NK-92 (cell line): ENCODE data around the gene SLC39A6.
"Not testable (repeated sequence)": the region's sequence is repeated elsewhere in the genome, so short reads cannot be mapped to it uniquely, and the experiment has no call there.

Experiments
- DNase-seq: peaks from one replicate; lab custom pipeline; 2025; ENCODE audit not compliant: unreplicated experiment; lab: John Stamatoyannopoulos, UW

The SLC39A6 gene

DNA sequence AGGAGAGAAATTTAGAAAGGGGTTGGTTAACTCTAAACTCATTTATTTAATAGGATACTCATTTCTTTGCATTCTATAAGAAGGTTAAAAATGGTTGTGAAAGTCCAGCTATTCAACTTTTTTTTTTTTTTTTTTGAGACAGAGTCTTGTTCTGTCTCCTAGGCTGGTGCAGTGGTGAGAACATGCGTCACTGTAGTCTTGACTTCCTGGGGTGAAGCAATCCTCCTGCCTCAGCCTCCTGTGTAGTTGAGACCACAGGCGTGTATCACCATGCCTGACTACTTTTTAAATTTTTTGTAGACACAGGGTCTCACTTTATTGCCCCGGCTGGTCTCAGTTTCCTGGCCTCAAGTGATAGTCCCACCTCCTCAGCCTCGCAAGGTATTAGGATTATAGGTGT lies 12.4 kb upstream of the SLC39A6 start:
- no peak for DNase-seq

GRCh38 chr18:36139245-36139644 lies 10.1 kb upstream of the SLC39A6 start:
- no peak for DNase-seq

- no peak for DNase-seq
Observed at GRCh38 chr18:36135264-36135663, 6.1 kb upstream of the SLC39A6 start.

DNA sequence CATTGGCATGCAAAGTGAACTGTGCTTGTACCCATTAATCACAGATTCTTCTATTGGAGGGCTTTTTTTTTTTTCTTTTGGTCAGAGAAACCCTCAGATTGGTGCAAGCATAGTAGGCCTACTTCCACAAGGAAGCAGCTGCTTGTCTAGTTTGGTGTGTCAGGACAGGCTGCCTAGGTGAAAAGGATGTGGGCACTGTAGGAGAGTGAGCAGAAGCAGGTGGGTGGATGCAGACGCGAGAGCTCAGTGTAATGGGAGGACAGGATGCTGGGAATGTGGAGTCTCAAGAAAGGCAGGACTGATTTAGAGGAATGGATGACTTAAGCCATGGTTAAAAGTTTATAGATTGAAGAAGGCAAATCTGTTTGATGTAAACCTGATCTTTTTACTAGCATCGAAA lies 3.6 kb upstream of the SLC39A6 start:
- no peak for DNase-seq

- no peak for DNase-seq
Observed at GRCh38 chr18:36131692-36132483, 2.7 kb upstream of the SLC39A6 start.

GRCh38 chr18:36130883-36131653 lies 1.9 kb upstream of the SLC39A6 start:
- no peak for DNase-seq

GRCh38 chr18:36130039-36130831 lies 1.1 kb upstream of the SLC39A6 start:
- no peak for DNase-seq

GRCh38 chr18:36128907-36129299 lies 237 bp downstream of the SLC39A6 start:
- no peak for DNase-seq

GRCh38 chr18:36128530-36128870 lies 640 bp downstream of the SLC39A6 start:
- no peak for DNase-seq

GRCh38 chr18:36127836-36128529 lies 1.2 kb downstream of the SLC39A6 start:
- DNase-seq = no peak

DNA sequence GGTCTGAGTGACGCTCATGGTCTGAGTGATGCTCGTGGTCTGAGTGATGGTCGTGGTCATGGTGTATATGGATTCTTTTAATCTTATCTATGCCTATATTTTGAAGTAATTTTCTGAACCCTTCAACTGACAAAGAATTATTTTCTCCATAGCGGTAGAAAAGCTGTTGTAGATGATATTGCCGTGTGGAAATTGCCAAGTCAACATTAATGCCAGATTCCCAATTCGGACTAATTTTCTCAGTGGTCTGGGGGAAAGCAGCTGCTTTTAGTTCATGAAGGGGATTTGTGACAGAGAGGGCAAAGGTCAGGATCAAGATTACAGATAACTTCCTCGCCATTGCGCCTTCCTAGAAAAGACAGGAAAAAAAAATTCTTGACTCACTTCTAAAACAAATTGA lies 2.5 kb downstream of the SLC39A6 start:
- no peak for DNase-seq

- DNase-seq = no peak
Observed at GRCh38 chr18:36124841-36125240, 4.3 kb downstream of the SLC39A6 start.

- no peak for DNase-seq
Observed at GRCh38 chr18:36120297-36120696, 8.8 kb downstream of the SLC39A6 start.

GRCh38 chr18:36116771-36117170 lies 12.4 kb downstream of the SLC39A6 start:
- DNase-seq = not testable (repeated sequence)

DNA sequence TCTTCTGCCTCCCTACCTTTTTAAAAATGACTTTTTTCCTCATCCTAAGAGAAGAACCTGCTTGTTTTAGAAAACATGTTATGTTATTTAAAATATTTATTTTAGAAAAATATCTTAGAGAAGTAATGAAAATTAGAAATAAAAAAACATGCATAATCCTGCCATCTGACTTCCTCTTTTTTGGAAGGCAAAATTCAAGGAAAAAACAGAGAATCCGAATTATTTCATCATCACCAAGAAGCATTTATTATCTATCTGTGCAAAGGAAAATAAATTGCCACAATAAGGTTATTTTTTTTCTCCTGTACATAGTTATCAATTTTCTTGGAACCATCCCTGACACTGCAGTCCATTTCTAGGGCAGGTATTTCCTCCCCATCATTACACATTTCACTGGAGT lies 14.4 kb downstream of the SLC39A6 start:
- DNase-seq = no peak

DNA sequence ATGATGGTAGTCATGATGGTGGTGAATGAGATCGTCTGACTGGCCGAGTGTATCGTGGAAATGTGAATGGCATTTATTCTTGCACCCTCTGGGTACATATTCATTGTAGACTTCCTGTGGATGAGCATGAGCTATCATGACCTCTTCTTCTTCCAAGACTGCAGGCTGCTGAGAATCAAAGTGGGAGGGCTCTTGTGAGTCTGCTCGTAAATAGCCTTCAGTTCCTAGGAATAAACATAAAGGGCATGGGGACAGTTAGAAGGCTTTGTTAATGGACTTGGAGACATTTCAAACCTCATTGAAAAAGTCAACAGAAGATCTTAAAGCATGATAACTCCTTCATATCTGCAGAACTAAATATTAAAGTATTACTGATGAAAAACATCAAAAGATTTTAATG lies 14.9 kb downstream of the SLC39A6 start:
- no peak for DNase-seq

DNA sequence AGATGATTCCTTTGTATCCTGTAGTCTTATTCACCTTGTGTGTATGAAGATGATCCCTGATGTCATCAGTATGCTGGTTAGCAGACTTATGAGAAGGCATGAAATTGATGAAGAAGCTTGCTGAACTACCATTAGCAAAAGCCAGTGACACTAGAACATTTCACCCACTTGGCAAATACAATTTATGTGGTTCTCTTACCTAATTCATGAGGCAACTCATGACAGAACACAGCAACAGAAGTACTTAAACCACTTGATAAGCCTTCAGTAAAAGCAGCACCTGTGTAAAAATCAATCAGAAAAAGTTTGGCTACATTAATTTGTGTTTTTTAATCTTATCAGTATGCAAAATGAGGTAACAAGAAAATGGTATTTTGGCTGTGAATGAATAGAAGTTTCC lies 16.8 kb downstream of the SLC39A6 start:
- DNase-seq = no peak

DNA sequence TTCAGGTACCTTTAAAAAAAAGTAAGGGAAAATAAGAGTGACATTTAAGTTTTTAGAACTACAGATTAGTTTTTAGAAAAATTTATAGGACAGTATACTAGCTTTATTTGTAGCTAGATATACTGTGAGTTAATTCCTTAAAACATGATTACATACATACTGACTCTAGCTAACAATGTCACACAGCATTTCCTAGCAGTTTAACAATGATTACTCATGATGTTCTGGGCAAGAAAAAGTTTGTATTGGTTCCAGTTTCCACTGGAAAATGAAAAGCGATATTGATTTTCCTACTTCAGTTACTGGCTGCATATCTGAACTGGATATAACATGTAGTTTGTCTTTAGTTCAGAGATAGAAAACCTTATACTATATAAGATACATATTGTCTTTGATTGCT lies 19.4 kb downstream of the SLC39A6 start:
- DNase-seq = no peak

- DNase-seq = no peak
Observed at GRCh38 chr18:36108601-36109000, 20.5 kb downstream of the SLC39A6 start.

GRCh38 chr18:36108196-36108595 lies 20.9 kb downstream of the SLC39A6 start:
- no peak for DNase-seq

DNA sequence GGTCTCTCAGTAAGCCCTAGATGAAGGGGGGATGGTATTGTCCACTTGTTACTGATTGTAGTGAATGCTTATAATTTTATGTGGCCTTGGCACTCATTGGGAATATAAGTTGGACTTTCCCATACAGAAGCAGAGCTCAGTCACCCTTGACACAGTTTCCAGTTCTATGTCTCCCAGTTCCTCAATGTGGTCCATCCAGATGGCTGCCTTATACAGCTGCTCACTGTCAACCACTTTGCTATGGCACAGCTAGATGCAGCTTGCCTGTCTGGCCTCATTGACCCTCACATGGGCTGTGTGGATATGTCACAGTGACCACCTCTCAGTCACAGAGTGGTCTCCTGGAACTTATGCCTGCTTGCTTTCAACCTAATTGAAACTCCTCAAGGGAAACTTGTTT lies 21.7 kb downstream of the SLC39A6 start:
- no peak for DNase-seq
